Right lobe of liver (tissue), 6 donors: ENCODE data around the gene MRPL49. TPM values are rescaled to one million over a fixed set of nuclear protein-coding genes. Genes with fewer than 3 reads are reported as not detected.

ENCODE experiments used
- ATAC-seq, 4 donors: fragments of 200-7000 bp; cut with Tn5 transposase; one replicate each; pipeline ENCODE4 v1.9.1; 2020; ENCODE audit warnings: mild to moderate bottlenecking in 4 of 4, moderate library complexity in 4 of 4
- DNase-seq, 3 donors: peaks; one replicate each; pipeline ENCODE4 v3.0.0-alpha.2; 2020
- H3K27ac ChIP-seq, 3 donors: fragments of 200-600 bp; one replicate each; pipeline ENCODE4 v1.8.0; 2022
- H3K27me3 ChIP-seq, 2 donors: fragments of 200-600 bp; one replicate each; pipeline ENCODE4 v1.8.0; 2022
- H3K36me3 ChIP-seq, 4 donors: fragments of 200-600 bp; sonication (generic) in 1 of 4; one replicate each; pipeline versions ENCODE4 v1.5.1 to v1.8.0; 2017 to 2022; ENCODE audit warnings: control low read depth in 1 of 4
- H3K4me1 ChIP-seq, 4 donors: fragments of 200-600 bp; sonication (generic) in 1 of 4; one replicate each; pipeline versions ENCODE4 v1.5.1 to v1.8.0; 2017 to 2022; ENCODE audit warnings: control low read depth in 1 of 4
- H3K4me3 ChIP-seq, 3 donors: fragments of 200-600 bp; one replicate each; pipeline ENCODE4 v1.8.0; 2022
- H3K9me3 ChIP-seq, 4 donors: fragments of 200-600 bp; sonication (generic) in 1 of 4; one replicate each; pipeline versions ENCODE4 v1.5.1 to v1.8.0; 2017 to 2022; ENCODE audit warnings: control low read depth in 1 of 4
- CTCF ChIP-seq, 4 donors: fragments of 200-600 bp in 3 of 4; fragments of 450-650 bp in 1 of 4; IDR thresholded peaks; one replicate each; pipeline versions ENCODE4 v1.5.1 to v1.8.0; 2016 to 2022; ENCODE audit warnings: antibody characterized with exemption in 4 of 4, mild to moderate bottlenecking in 2 of 4
- POLR2A ChIP-seq: fragments of 450-650 bp; IDR thresholded peaks from one replicate; pipeline ENCODE4 v1.6.1; 2017; ENCODE audit warnings: antibody characterized with exemption, mild to moderate bottlenecking
- WGBS: methylation state at CpG from one replicate; pipeline ENCODE4 v1.1.6; 2018; ENCODE audit warnings: low coverage, low lambda C conversion rate; ENCODE audit not compliant: insufficient coverage; ENCODE audit errors: missing lambda C conversion rate; 5-methylcytosine and 5-hydroxymethylcytosine counted together
- intact Hi-C, 2 donors: fragments of 100-400 bp; cut with DNase I; formaldehyde crosslinking; loops; one replicate each; pipeline versions ENCODE4 v1.11.2 to v1.14.1; 2022
- total RNA-seq, 6 experiments: library from RNA; depleted of rRNA in 2 of 6; stranded (reverse); fragments of >200 nt in 2 of 6; fragmentation: NEBNext Ultra II Directional in 3 of 6; extraction: Animal tissue kit (Norgen Biotek cat#: 25700) in 3 of 6; gene quantifications; one replicate each; pipeline versions ENCODE4 v1.1.0 to v1.2.4, GENCODE V29; 2016 to 2023
- donor health status: DM: no; HTN: yes; CAD: no.
- donor health status: DM: no; HTN: no; CAD: no.
- donor health status: DM: no; HTN: no; CAD: no.
- donor health status: DM: no; HTN: yes; CAD: no.
- donor health status: DM: no; HTN: yes; CAD: no.

MRPL49 gene
- total RNA-seq, 6 experiments from 2014 or later, result 26.3 to 51.7 (median 28.4) TPM

- H3K27me3 ChIP-seq, result no peaks in the 10 kb centered on the region
- TF ChIP-seq POLR2A, result no peak
- no peak for TF ChIP-seq CTCF (IDR thresholded peaks at IDR 0.05)
- peaks cover 0 to 1% (median under 1%) of the 10 kb centered on the region in 4 donors for H3K4me1 ChIP-seq
- WGBS, result 93% methylated on average over 2 of the region's 3 CpGs
- no peak overlapping the region for H3K27ac ChIP-seq
- no peaks in the 10 kb centered on the region for H3K36me3 ChIP-seq
- ATAC-seq (no peak), DNase-seq (peak in 1 of 3 donors; percentile 13)
- intact Hi-C loops, result no loop called here
- no peaks in the 10 kb centered on the region for H3K9me3 ChIP-seq
- H3K4me3 ChIP-seq, result no peak overlapping the region
These were observed 34.8 kb downstream of the MRPL49 start for GRCh38 chr11:65156926-65157325.

- no peaks in the 10 kb centered on the region for H3K4me1 ChIP-seq
- H3K27me3 ChIP-seq, result no peaks in the 10 kb centered on the region
- no peaks in the 10 kb centered on the region for H3K36me3 ChIP-seq
- WGBS, result 60% methylated on average over 1 of the region's 3 CpGs
- no peaks in the 10 kb centered on the region for H3K9me3 ChIP-seq
- DNase-seq (no peak), ATAC-seq (no peak)
- intact Hi-C loops, result no loop called here
- no peak for TF ChIP-seq CTCF (IDR thresholded peaks at IDR 0.05)
- no peak for TF ChIP-seq POLR2A
- no peak overlapping the region for H3K27ac ChIP-seq
- no peak overlapping the region for H3K4me3 ChIP-seq
These were observed 35.2 kb downstream of the MRPL49 start for GRCh38 chr11:65157336-65157735.

- H3K27ac ChIP-seq, result no peak overlapping the region
- intact Hi-C loops, result no loop called here
- ATAC-seq, result no peak
- no peaks in the 10 kb centered on the region for H3K27me3 ChIP-seq
- no peak overlapping the region for H3K4me3 ChIP-seq
- DNase-seq, result no peak
- H3K4me1 ChIP-seq, result peaks cover 0 to 7% (median 3%) of the 10 kb centered on the region in 4 donors
- no peaks in the 10 kb centered on the region for H3K36me3 ChIP-seq
- TF ChIP-seq CTCF (IDR thresholded peaks at IDR 0.05), result no peak
- TF ChIP-seq POLR2A, result no peak
- H3K9me3 ChIP-seq, result no peaks in the 10 kb centered on the region
- WGBS, result 70% methylated on average over 5 of the region's 5 CpGs
These were observed 36.9 kb downstream of the MRPL49 start for GRCh38 chr11:65159012-65159411.

GRCh38 chr11:65160643-65161042 lies 38.5 kb downstream of the MRPL49 start:
- WGBS, result 65% methylated on average over 3 of the region's 3 CpGs
- intact Hi-C loops, result no loop called here
- no peak for ATAC-seq
- H3K4me3 ChIP-seq, result no peak overlapping the region
- no peaks in the 10 kb centered on the region for H3K36me3 ChIP-seq
- no peak for DNase-seq
- H3K27me3 ChIP-seq, result no peaks in the 10 kb centered on the region
- no peak for TF ChIP-seq CTCF (IDR thresholded peaks at IDR 0.05)
- TF ChIP-seq POLR2A, result no peak
- no peaks in the 10 kb centered on the region for H3K9me3 ChIP-seq
- peaks cover 0 to 17% (median 4%) of the 10 kb centered on the region in 4 donors for H3K4me1 ChIP-seq
- no peak overlapping the region for H3K27ac ChIP-seq

- no peak for TF ChIP-seq CTCF (IDR thresholded peaks at IDR 0.05)
- TF ChIP-seq POLR2A, result no peak
- Histone ChIP-seq H3K36me3 (no peaks in the 10 kb centered on the region), H3K4me3 (no peak overlapping the region), H3K9me3 (no peaks in the 10 kb centered on the region), H3K27me3 (no peaks in the 10 kb centered on the region), H3K4me1 (peaks cover 0 to 22% (median 6%) of the 10 kb centered on the region in 4 donors), H3K27ac (no peak overlapping the region)
- DNase-seq (peak in 1 of 3 donors; percentile 19), ATAC-seq (peak in 1 of 4 donors; percentile 2)
- 10% methylated on average over 2 of the region's 2 CpGs for WGBS
- intact Hi-C loops, result no loop called here
These were observed 41.6 kb downstream of the MRPL49 start for GRCh38 chr11:65163684-65164083.
